Fibroblast of gingiva (primary cell): ENCODE measurements around the gene RASA4B.
"Not testable (repeated sequence)": the region's sequence is repeated elsewhere in the genome, so short reads cannot be mapped to it uniquely, and the experiment has no call there.

Experiments used
- DNase-seq: peaks from one replicate; pipeline ENCODE4 v3.0.0-alpha.2; 2011; ENCODE audit warnings: low read depth

Gene RASA4B

DNA sequence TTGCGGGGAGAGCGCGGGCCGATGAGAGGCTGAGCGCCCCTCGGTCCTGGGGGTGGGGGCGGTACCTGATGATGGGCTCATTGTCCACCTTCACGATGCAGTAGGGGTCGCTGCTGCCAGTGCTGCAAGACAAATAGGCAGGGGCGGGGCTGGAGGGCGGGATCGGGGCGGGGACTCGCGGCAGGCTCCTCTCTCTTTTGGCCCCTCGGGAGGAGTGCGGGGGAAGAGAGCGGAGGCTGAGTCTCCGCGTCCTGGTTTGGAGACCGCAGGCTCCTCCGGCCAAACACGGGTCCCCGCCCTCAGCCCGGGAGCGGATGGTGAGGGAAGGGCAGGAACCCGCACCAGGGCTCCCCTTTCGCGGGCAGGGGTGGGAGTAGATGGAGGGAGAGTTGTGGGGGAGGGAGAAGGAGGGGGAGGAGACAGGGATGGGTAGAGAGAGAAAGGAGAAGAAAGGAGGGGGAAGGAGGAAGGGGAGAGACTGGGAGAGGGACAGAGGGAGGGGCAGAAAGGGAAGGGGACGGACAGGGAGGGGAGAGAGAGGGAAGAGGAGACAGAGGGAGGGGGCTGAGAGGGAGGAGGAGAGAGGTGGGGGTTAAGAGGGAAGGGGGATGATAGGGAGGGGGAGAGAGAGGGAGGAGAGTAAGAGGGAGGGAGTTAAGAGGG lies 5.6 kb downstream of the RASA4B start:
- DNase-seq, result not testable (repeated sequence)

DNA sequence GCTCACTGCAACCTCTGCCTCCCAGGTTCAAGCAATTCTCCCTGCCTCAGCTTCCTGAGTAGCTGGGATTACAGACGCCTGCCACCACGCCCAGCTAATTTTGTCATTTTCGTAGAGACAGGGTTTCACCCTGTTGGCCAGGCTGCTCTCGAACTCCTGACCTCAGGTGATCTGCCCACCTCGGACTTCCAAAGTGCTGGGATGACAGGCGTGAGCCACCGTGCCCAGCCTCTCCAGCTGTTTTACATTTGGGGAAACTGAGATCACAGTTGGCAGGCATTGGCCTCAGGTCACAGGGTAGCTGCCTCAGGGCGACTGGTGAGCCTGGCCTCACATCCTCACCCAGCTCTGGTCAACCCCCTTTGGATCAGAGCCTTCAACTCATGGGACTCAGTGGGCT lies 7.0 kb downstream of the RASA4B start:
- not testable (repeated sequence) for DNase-seq

DNA sequence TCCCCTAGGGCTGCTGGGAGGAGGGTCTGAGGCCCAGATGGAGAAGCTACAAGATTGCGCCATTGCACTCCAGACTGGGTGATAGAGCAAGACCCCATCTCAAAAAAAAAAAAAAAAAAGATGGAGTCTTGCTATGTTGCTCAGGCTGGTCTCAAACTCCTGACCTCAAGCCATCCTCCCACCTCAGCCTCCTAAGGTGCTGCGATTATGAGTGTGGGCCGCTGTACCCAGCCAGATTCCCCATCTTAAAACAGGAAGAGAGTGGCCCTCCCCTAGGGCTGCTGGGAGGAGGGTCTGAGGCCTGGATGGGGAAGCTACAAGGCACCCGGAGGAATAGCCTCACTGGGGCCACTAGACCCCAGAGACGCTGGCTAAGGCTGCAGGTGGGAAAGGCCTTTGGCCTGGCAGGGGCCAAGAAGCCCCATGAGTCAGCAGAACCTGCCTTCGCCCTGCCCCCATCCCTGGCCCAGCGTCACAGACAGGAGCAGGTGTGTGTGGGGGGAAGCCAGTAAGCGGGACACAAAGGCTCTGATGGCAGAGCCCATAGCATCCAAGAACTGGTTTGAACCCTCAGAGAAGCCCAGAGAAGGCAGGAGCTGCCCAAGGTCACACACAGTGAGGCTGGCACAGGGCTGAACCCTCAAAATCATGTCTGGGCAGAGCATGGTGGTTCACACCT lies 10.0 kb downstream of the RASA4B start:
- DNase-seq, result not testable (repeated sequence)

DNA sequence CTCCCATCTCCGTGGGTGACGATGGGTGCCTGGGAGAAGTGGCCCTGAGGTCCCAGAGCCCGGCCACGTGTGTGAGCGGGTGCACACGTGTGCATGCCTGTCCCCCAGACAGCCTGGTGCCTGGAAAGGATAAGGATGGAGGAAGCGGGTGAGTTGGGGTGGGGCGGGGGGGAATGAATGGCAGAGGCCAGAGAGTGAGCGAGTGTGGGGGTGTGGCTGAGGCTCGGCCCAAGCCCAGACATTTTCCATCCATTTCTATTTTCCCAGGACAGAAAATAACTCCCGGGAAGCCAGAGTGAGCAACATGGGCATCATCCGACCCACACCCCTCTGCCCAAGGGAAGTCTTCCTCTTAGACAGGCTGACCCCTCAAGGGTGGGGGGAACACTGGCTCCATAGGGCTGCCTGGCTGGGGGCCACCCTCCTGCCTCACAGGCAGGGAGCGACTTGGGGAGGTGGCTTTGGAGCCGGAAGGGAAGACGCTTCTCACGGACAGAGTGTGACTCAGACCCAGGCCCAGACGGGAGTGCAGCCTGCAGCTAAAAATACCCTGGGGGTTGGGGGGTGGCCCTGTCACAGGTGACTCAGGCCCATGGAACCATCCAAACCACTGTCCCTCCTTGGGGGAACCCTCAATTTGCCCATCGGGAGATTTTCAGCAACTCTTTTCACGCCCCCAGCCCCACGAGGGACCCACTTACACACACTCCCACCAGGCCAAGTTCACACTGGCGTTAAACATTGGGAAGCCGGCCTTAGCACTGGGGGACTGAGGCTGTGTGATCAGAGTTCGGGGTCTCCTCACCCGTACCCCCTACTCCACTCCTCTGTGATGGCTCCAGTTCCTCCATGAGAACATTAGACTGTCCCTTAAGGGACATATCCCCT lies 12.0 kb downstream of the RASA4B start:
- not testable (repeated sequence) for DNase-seq

DNA sequence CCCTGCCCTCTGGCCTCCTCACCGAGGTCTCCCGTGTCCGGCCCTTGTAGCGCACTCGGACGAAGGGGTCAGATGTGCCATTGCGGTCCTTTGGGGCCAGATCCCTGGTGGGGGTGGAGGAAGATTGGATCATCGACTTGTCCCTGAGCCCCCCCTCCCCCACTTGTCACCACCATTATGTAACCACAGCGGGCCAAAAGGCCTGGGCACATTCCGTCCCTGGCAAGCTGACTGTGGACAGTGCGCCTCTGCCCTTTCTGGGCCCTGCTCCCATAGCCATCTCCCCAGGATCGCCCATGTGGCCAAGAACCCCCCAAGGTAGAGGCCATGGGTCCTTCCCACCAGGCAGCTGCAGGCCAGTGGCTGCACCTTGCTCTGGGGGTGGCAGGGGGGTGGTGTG lies 14.4 kb downstream of the RASA4B start:
- not testable (repeated sequence) for DNase-seq

DNA sequence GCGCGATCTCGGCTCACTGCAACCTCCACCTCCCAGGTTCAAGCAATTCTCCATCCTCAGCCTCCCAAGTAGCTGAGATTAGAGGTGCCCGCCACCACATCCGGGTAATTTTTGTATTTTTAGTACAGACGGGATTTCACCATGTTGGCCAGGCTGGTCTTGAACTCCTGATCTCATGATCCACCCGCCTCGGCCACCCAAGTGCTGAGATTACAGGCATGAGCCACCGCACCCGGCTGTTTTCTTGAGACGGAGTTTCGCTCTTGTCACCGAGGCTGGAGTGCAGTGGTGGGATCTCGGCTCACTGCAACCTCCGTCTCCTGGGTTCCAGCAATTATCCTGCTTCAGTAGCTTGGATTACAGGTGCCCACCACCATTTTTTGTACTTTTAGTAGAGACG lies 19.3 kb downstream of the RASA4B start:
- not testable (repeated sequence) for DNase-seq

DNA sequence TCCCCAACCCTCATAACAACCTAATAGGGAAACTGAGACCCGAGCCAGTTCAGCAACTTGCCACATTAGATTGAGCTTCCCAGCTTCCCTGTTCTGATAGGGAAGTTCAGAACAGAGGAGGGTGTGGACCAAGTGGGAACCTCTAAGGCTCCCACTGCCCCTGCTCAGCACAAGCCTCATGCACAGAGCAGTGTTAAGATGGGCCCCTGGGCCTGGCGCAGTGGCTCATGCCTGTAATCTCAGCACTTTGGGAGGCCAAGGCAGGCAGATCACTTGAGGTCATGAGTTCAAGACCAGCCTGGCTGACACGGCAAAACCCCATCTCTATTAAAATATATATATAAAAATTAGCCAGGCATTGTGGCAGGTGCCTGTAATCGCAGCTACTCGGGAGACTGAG lies 20.3 kb downstream of the RASA4B start:
- DNase-seq, result not testable (repeated sequence)

DNA sequence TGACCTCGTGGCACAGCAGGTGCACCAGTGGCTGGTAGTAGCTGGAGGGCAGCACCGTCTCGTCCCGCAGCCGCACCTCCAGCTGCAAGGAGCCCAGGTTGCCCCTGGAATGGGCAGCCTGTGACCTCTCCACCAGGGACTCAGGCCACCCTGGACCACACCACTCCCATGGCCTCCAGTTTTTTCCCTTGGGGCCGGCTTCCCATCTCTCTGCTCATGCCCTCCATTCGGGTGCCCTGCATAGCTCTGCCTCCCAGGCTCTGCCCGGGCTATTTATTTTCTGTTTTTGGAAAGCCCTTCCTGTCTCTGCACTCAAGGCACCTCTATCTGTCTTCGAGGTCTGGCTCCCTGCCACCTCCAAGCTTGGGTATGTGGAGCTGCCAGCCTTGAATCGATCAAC lies 20.7 kb downstream of the RASA4B start:
- DNase-seq, result not testable (repeated sequence)

DNA sequence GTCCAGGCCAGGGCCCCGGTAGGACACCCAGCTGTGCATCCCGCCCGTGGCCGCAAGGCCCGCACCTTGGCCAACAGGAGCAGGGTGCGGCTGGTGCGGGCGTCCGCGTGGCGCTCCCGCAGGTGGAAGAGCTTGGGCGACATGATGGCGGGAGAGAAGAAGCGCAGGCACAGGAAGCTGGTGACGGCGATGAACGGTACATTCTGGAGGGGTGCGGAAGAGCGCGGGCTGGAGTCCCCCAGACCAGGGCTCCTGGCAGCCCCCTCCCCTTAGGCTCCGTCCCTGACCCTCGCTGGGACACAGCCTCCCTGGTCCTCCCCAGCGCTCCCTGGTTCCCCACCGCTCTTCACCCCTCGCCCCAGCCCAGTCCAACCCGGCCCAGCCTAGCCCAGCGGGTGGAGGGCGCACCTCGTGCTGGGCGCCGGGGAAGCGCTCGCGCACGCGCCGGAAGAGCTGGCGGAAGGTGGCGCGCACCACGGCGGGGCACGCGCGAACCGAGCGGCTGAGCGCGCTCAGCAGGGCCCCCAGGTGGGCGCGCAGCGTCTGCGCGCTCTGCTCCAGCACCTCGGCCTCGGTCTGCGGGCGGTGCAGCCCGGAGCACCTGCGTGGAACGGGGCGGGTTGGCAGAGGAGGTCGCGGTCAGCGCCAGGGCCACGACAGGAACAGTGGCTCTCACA lies 23.0 kb downstream of the RASA4B start:
- not testable (repeated sequence) for DNase-seq

DNA sequence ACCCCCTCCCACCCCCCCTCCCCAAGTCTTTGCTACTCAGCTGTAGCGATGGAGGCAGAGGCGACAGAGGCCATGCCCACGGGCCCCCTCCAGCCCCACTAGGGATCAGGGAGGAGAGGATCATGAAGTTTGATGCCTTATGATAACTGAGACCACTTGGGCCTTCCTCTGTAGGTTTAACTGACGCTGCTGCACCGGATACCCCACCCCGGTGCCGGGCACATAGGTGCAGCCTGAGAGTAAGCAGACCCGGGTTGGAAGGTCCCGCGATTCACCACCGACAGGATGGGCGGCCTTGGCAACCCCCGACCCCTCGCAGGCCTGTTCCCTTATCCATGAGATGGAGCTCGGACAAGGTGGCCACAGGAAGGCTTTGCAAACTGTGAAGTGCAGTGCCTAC lies 23.6 kb downstream of the RASA4B start:
- not testable (repeated sequence) for DNase-seq

DNA sequence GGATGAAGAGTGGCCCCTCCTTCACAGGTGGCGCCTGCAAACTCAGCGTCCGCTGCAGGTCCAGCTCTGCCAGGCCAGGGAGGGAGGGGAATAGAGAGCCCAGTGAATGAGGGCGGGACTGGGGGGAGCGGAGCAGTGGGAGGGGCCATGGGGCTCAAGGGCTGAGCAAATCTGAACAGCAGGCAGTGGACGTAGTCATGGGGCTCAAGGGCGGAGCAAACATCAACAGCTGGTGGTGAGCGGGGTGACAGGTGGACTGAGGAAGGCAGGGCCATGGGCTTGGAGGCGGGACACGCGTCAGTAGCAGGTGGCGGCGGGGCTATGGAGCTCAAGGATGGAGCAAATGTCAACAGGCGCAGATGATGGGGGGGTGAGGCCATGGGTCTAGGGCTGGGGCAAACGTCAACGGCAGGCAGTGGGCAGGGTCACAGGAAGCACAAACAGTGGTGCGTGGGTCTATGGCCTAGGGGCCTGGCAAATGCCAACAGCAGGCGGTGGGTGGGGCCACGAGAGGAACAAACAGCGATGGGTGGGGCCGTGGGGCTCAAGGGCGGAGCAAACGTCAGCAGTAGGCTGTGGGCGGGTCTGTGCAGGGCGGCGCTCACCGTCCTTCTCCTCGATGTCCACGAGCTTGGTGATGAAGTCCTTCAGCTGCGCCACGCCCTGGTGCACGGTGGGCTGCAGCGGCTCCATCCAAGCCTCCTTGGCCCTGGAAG lies 24.2 kb downstream of the RASA4B start:
- not testable (repeated sequence) for DNase-seq

DNA sequence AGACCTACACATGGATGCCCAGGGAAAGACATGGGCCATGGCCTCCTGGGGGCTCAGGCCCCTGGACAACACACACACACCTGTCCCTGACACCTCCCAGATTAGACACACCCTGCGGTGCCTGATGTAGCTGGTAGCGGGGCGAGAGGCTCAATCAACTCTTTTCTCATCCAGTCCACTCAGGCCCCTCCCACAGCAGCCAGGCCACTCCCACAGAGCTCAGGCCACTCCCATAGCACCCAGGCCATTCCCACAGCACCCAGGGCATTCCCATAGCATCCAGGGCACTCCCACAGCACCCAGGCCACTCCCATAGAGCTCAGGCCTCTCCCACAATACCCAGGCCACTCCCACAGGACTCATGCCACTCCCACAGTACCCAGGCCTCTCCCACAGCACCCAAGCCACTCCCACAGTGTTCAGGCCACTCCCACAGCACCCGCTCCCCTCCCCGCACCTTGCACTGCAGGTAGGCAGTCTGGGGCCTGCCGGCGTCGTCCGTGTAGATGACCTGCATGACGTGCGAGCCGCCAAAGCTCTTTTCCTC lies 27.0 kb downstream of the RASA4B start:
- not testable (repeated sequence) for DNase-seq

DNA sequence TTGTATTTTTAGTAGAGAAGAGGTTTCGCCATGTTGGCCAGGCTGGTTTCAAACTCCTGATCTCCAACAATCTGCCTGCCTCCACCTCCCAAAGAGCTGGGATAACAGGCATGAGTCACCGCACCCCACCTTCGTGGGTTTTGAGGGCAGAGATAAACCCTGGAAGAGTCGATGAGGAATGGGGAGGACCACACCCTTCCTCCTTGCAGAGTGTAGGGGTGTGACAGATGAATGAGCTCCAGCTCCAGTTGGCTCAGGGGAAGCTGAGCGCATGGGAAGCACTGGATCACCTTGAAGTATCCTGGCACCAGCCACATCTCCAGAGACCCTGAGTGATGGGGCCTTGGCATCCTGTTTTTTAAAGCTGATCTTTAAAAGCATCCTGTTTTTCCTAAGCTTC lies 33.3 kb downstream of the RASA4B start:
- not testable (repeated sequence) for DNase-seq

DNA sequence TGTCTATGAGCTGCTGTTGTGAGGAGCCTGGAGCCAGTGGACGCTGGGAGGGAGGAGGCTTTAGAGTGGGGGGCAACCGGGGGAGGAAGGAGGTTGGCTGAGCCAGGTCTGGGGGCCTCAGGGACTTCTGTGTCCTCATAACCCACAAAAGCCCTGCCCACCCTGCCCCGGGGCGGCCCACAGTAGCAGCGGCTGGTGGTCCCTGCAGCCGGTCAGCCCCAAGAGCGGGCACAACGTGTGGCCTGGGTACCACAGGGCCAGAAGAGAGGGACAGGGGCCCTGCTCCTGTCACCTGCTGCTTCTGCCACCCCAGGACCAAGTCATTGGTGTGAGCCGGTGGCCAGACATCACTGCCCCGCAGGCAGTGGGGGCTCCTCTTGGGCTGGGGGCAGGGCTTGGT lies 35.6 kb downstream of the RASA4B start:
- DNase-seq, result not testable (repeated sequence)

DNA sequence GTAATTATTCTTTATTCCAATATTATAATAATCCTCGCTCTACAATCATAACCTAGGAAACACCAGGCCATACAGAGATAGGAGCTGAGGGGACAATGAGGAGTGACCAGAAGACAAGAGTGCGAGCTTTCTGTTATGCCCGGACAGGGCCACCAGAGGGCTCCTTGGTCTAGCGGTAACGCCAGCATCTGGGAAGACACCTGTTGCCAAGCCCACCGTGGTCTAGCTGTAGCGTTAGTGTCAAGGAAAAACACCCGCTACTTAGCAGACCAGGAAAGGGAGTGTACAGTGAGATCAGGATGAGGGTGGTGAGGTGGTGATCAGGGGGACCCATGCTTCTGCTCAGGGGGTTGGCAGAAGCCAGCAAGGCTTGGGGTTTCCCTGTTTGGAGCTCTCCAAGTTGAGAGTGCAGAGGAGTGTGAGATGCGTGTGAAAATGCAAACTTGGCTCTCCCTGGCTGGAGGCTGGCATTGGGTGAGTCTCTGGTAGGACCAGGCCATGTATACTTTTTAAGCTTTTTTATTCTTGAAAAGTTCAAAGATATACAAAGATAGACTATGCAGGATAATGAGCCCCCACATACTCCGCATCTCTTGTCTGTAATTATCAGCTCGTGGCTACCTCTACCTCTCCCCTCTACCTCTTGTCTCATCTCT lies 37.5 kb downstream of the RASA4B start:
- not testable (repeated sequence) for DNase-seq

DNA sequence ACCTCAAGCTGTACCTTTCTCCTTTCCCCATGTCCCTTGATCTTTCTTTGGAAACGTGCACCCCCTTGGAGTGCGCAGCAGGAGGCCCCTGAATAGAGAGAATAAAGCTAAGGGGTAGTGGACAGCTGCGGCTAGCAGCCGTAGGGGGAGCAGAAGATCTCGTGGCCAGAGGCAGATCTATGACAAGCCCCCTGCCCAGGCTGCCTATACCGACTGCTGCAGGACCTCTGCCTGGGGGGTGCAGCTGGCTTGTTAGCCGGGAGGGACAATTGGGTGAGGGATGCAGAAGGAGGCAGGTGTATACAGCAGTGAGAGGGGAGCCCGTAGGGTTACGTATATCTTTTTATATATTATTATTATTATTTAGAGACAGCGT lies 38.4 kb downstream of the RASA4B start:
- DNase-seq, result not testable (repeated sequence)

DNA sequence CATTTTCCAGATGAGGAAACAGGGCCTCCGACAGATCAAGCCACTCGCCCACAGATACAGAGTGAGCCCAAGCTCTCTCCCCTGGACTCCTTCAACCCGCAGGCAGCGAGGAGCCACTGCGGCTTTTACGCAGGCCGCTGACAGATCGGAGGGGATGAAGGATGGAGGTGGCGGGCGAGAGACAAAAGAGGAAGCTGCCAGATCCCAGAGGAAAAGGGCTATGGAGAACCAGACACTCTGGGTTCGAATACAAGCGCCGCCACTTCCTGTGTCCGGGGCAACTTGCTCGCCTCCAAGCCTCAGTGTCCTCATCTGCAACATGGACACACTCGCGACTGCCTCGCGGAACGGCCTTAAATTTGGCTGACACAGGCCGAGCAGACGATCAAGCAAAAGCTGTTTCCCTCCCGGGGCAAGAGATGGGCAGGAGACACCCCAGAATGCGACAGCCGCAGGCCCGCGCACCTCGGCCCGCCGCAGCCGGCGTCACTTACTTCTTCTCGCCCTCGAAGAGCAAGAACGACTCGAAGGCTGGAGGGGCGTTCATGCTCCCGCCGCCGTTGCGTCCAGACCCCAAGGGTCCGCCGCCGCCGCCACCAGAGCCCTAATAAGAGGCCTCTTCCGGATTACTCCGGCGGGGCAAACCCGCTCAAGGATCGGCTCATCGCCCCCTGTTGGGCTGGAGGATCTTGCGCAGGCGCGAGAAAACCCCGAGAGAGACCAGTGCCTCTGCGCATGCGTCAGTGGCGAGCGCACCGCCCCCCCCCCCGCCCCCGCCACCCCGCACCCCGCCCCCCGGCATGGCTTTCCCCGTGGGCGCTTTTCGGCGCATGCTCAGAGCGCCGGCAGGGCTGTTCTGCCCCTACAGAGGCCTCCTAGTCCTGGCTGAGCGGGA lies 39.0 kb downstream of the RASA4B start, which contains the start of gene POLR2J:
POLR2J (minus strand) TSS at position 609 of the 895 bp plus-strand sequence; CDS start at position 547, 62 bp downstream.
- peak; percentile 55 for DNase-seq

DNA sequence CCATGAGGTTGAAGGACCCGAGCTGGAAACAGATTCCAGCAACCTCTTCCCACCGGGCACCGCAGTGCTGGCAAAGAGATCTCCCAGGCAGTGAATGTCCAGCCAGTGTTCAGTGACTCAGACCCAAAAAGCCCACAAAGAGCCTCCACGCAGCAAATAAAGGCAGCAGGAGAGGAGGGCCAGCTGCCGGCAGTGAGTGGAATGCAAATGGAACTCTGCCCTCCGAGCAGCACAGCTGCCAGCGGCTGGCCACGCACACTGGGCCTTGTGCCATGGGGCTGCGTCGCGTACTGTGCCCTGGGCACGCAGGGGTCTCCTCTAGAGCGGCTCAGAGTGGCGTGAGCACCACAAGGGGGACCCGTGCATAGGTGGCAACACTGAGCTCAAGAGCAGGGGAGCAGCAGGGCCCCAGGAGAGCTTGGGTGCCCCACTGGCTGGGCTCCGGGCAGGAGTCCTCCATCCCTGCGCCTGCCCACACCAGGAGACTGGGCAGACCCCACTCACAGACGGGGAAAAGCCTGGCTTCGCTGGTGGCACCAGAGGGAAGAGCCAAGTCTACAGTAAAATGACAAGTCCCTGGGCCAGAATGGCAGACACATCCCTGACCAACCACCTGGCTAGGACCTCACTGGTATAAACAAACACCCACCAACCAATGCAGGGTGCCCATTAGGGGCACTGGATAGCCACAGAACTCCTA lies 42.7 kb downstream of the RASA4B start:
- peak; percentile 36 for DNase-seq

DNA sequence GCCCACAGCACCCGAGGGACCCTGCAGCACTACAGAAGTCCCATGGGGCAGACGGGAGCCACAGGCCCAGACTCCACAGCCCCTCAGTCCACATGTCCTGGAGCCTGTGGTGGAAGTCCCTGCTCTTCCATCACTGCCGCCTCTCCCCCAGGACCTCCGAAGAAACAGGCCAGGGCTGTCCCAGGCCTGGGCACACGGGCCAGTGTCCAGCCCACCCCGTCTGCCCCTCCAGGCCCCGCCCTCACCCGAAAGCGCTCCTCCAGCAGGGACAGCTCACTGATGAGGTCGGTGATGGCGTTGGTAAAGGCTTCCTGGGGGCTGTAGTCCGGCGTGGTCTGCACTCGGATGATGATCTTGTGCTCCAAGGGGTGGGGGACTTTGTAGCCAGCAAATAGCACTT lies 43.5 kb downstream of the RASA4B start:
- not testable (repeated sequence) for DNase-seq
